Measurements from ENCODE around the gene PKDREJ.
A peak's percentile ranks its signal among the peaks of the same experiment; 100 is the strongest.

The PKDREJ gene

DNA sequence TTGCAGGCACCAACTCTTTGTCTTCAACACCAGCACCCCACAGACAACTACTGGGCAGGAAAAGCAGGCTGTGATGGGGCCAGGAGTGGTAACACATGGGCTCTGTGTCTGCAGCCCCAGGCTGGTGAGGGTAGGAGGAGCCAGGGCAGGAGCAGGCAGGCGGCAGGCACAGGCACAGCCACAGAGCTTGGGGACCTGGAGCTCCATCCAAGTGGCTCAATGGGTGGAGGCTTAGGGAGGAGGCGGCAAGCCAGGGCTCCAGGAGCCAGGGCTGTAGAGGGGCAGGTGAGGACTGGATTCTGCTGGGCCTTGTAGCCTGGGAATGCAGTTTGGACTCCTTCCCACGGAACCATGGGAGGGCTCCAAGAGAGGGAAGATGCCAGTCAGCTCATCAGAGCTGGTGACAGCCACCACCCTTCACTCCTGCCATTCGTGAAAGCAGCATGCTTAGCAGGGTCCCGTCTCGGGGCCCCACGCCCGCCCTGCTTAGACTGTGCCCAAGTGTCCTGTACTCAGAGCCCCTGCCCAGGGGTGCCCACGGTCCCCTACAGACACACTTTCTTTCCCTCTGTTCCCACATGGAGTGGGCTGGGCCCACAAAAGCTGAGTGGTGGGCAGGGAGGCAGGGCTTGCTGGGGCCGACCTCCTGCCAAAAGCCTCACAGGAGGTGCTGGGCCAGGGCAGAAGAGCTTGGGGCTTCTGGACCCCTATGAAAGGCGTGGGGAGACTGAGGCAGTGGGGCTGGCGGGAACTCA, 17.1 kb upstream of the PKDREJ start:
- H3K36me3 ChIP-seq (ENCODE audit: control insufficient read depth in 1 of 2, insufficient read depth in 2 of 2, low read length in 2 of 2) = peaks cover 53 to 87% of the 10 kb centered on the region in 2 donors
- H3K27me3 ChIP-seq (ENCODE audit: control insufficient read depth in 1 of 2, insufficient read depth in 2 of 2, low read length in 2 of 2) = no peaks in the 10 kb centered on the region
- no peak overlapping the region for H3K4me3 ChIP-seq (ENCODE audit: low read depth in 1 of 2, low read length in 2 of 2)
- H3K4me1 ChIP-seq (ENCODE audit: control insufficient read depth in 1 of 2, insufficient read depth in 2 of 2, low read length in 2 of 2) = peaks cover 0 to 9% of the 10 kb centered on the region in 2 donors
- H3K9me3 ChIP-seq (ENCODE audit: control insufficient read depth in 1 of 2, low read length in 2 of 2) = no peaks in the 10 kb centered on the region
- H3K27ac ChIP-seq (ENCODE audit: low read depth, low read length) = peak overlapping the region; percentile 61
- no peak overlapping the region for H3K9ac ChIP-seq (ENCODE audit: low read depth in 1 of 2, low read length in 2 of 2)

DNA sequence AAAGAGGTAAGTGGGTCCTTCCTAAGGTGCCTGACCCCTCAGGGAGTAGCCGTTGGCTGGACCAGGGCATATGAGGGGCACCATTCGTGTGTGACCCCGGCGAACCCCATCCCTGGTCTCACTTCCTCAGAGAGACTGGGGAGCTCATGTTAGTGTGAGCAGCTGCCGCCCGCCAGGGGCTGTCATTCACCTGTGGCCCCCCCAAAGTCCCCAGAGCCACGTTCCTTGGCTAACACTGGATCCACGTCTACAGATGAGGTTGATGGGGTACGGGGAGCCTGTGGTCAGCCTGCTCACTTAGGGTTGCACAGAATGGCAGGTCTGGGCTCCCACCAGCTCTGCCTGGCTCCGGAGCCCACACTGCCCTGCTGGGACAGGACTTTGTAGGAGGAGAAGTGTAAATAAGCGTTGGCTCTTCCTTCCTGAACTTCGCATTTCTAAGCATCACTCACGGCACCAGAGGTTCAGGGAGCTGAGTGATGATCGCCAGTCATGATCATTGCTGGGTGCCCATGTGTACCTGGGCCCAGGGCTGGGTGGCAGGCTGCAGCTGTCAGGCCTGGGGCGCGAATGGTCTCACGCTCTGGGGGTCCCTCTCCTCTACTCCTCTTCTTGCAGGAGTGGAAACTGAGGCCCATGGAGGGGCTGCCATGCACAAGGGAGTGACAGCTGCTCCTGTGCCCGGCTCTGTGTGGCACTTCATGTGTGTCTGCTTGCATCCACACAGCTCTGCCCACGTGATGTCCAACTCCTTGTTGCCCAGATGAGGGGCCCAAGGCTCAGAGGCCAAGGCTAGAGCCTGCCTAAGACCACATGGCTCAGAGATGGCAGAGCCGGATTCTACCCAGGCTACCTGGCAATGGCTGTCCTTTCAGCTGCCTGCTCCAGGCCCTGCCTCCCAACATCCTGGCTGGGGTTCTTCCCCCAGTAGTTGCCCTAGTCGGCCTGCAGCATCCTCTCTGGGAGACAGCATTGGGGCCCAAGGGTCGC, 15.8 kb upstream of the PKDREJ start:
- H3K9me3 ChIP-seq (ENCODE audit: control insufficient read depth in 1 of 2, low read length in 2 of 2) = no peaks in the 10 kb centered on the region
- no peaks in the 10 kb centered on the region for H3K27me3 ChIP-seq (ENCODE audit: control insufficient read depth in 1 of 2, insufficient read depth in 2 of 2, low read length in 2 of 2)
- no peak overlapping the region for H3K9ac ChIP-seq (ENCODE audit: low read depth in 1 of 2, low read length in 2 of 2)
- peaks cover 0 to 9% of the 10 kb centered on the region in 2 donors for H3K4me1 ChIP-seq (ENCODE audit: control insufficient read depth in 1 of 2, insufficient read depth in 2 of 2, low read length in 2 of 2)
- H3K36me3 ChIP-seq (ENCODE audit: control insufficient read depth in 1 of 2, insufficient read depth in 2 of 2, low read length in 2 of 2) = peaks cover 46 to 85% of the 10 kb centered on the region in 2 donors
- no peak overlapping the region for H3K4me3 ChIP-seq (ENCODE audit: low read depth in 1 of 2, low read length in 2 of 2)
- no peak overlapping the region for H3K27ac ChIP-seq (ENCODE audit: low read depth, low read length)

DNA sequence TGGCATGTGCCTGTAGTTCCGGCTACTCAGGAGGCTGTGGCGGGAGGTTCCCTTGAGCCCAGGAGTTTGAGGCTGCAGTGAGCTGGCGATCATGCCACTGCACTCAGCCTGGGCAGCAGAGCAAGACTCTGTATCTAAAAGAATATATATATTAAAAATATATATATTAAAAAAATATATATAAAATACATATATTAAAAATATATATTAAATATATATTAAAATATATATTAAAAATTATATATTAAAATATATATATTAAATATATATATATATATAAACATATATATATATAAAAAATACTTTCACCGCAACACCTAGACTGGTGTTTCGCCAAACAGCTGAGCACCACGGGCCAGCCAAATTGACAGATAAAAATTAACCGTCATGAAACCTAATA, 13.4 kb upstream of the PKDREJ start:
- no peak overlapping the region for H3K27ac ChIP-seq (ENCODE audit: low read depth, low read length)
- H3K9me3 ChIP-seq (ENCODE audit: control insufficient read depth in 1 of 2, low read length in 2 of 2) = no peaks in the 10 kb centered on the region
- no peak overlapping the region for H3K9ac ChIP-seq (ENCODE audit: low read depth in 1 of 2, low read length in 2 of 2)
- no peaks in the 10 kb centered on the region for H3K27me3 ChIP-seq (ENCODE audit: control insufficient read depth in 1 of 2, insufficient read depth in 2 of 2, low read length in 2 of 2)
- H3K4me3 ChIP-seq (ENCODE audit: low read depth in 1 of 2, low read length in 2 of 2) = no peak overlapping the region
- peaks cover 56 to 88% of the 10 kb centered on the region in 2 donors for H3K36me3 ChIP-seq (ENCODE audit: control insufficient read depth in 1 of 2, insufficient read depth in 2 of 2, low read length in 2 of 2)
- peaks cover 0 to 9% of the 10 kb centered on the region in 2 donors for H3K4me1 ChIP-seq (ENCODE audit: control insufficient read depth in 1 of 2, insufficient read depth in 2 of 2, low read length in 2 of 2)

DNA sequence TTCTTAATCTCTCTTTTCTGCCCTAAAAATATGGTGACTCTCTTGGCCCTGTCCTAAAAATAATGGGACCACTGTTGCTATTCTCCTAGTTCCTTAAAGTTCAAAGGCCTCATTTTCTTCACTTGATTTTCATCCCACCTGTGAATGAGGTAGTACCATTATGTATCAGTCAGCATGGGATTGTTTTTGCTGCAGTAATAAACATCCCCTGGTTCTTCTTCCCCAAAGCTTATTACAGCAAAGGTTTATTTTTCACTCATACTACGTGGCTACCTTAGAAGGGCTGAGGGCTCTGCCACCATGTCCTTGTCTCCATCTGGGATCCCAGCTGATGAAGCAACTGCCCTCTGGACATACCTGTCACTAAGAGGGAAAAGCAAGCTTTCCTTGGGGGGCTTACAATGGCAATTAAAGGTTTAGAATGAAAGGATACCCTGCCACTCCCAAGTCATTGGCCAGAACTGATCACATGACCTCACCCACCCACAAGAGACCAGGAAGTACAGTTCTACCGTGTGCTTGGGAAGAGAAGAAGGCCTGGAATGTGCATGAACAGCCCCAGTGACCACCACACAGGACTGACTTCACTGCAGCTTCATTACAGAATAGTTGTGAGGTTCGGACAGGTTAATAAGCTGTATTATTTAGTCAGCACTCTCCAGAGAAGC, 12.4 kb upstream of the PKDREJ start:
- Histone ChIP-seq H3K4me1 (ENCODE audit: control insufficient read depth in 1 of 2, insufficient read depth in 2 of 2, low read length in 2 of 2) (peaks cover 0 to 2% of the 10 kb centered on the region in 2 donors), H3K4me3 (ENCODE audit: low read depth in 1 of 2, low read length in 2 of 2) (no peak overlapping the region), H3K9me3 (ENCODE audit: control insufficient read depth in 1 of 2, low read length in 2 of 2) (no peaks in the 10 kb centered on the region), H3K36me3 (ENCODE audit: control insufficient read depth in 1 of 2, insufficient read depth in 2 of 2, low read length in 2 of 2) (peaks cover 51 to 81% of the 10 kb centered on the region in 2 donors), H3K27ac (ENCODE audit: low read depth, low read length) (no peak overlapping the region), H3K27me3 (ENCODE audit: control insufficient read depth in 1 of 2, insufficient read depth in 2 of 2, low read length in 2 of 2) (no peaks in the 10 kb centered on the region), H3K9ac (ENCODE audit: low read depth in 1 of 2, low read length in 2 of 2) (no peak overlapping the region)

DNA sequence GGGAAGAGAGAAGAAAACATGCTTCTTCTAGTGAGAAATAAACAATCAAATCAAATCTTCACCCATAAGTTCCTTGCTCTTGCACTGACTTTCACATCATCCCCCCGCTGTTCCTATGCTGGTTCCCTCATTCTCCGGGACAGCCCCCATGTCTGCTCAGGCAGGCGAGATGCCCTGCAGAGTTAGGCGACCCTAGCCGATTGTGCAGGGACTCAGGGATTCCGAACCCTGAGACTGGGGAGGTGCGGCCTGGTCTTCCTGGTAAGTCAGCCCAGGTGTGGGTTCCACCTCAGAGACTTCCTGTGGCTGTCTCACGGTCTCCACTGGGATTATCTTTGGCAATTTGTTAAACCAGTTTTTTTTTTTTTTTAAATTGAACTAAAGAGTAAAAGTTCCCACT, 11.2 kb upstream of the PKDREJ start:
- Histone ChIP-seq H3K9ac (ENCODE audit: low read depth in 1 of 2, low read length in 2 of 2) (no peak overlapping the region), H3K9me3 (ENCODE audit: control insufficient read depth in 1 of 2, low read length in 2 of 2) (no peaks in the 10 kb centered on the region), H3K4me1 (ENCODE audit: control insufficient read depth in 1 of 2, insufficient read depth in 2 of 2, low read length in 2 of 2) (peaks cover 8 to 9% of the 10 kb centered on the region in 2 donors), H3K27me3 (ENCODE audit: control insufficient read depth in 1 of 2, insufficient read depth in 2 of 2, low read length in 2 of 2) (no peaks in the 10 kb centered on the region), H3K36me3 (ENCODE audit: control insufficient read depth in 1 of 2, insufficient read depth in 2 of 2, low read length in 2 of 2) (peaks cover 43 to 72% of the 10 kb centered on the region in 2 donors), H3K4me3 (ENCODE audit: low read depth in 1 of 2, low read length in 2 of 2) (no peak overlapping the region), H3K27ac (ENCODE audit: low read depth, low read length) (no peak overlapping the region)

DNA sequence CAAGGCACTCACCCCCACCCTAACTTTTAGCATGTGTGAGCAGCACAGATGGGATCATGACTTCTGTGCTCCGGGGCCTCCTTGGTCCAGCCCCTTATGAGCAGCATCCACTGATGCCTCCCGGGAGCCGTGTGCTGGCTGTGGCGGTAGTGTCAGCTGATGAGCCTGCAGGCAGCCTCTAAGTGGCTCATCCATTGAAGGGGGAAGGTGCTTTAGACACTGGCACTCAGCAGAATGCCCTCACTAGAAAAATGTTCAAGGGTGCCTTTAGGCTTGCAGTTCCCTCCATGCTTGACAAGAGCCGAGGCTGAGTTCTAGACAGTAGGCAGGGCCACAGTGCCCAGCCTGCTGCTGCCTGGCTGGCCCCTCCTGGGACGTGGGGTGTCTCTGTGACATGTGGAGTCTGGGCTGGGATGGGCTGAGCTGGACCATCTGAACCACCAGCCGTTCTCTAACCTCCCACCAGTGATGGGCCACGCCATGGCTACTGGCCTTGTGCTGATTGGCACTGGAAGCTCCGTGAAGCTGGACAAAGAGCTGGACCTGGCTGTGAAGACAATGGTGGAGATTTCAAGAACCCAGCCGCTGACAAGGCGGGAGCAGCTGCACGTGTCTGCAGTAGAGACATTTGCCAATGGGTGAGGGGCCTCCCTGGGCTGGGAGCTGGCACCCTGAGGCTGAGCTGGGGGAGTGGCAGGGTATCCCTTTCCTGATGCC, 10.4 kb upstream of the PKDREJ start:
- Histone ChIP-seq H3K4me1 (ENCODE audit: control insufficient read depth in 1 of 2, insufficient read depth in 2 of 2, low read length in 2 of 2) (peaks cover 14% of the 10 kb centered on the region in 2 donors), H3K27me3 (ENCODE audit: control insufficient read depth in 1 of 2, insufficient read depth in 2 of 2, low read length in 2 of 2) (no peaks in the 10 kb centered on the region), H3K36me3 (ENCODE audit: control insufficient read depth in 1 of 2, insufficient read depth in 2 of 2, low read length in 2 of 2) (peaks cover 36 to 65% of the 10 kb centered on the region in 2 donors), H3K9me3 (ENCODE audit: control insufficient read depth in 1 of 2, low read length in 2 of 2) (no peaks in the 10 kb centered on the region), H3K27ac (ENCODE audit: low read depth, low read length) (no peak overlapping the region), H3K9ac (ENCODE audit: low read depth in 1 of 2, low read length in 2 of 2) (no peak overlapping the region), H3K4me3 (ENCODE audit: low read depth in 1 of 2, low read length in 2 of 2) (no peak overlapping the region)

DNA sequence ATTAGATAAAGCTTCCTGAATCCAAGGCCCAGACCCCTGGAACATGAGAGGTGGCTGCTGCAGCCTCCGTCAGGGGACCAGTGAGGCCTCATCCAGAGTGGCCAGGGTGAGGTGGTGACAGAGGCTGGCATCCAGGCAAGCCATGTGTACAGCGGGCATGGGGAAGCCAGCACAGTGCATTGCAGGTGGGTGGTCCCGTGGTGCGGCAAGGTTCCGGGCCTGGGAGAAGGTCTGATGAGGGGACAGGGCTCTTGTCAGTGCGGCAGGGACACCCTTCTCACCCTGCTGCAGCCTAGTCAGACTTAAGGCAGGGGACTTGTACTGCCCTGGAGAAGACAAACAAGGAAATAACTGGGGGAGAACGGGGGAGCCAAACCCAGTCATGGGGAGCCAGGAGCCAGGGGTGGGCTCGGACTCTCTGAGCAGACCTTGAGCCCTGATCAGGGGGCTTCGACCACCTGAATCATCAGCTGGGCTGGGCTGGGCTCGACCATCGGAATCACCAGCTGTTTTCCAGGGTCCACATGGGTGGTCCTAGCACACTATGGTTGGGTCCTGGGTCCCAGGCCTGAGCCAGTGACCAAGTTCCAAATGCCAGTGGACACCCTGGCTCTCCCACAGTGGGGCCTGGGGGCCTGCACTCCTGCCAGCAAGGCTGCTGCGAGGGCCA, 9.8 kb upstream of the PKDREJ start:
- H3K27me3 ChIP-seq (ENCODE audit: control insufficient read depth in 1 of 2, insufficient read depth in 2 of 2, low read length in 2 of 2) = no peaks in the 10 kb centered on the region
- H3K36me3 ChIP-seq (ENCODE audit: control insufficient read depth in 1 of 2, insufficient read depth in 2 of 2, low read length in 2 of 2) = peaks cover 33 to 58% of the 10 kb centered on the region in 2 donors
- no peak overlapping the region for H3K4me3 ChIP-seq (ENCODE audit: low read depth in 1 of 2, low read length in 2 of 2)
- H3K27ac ChIP-seq (ENCODE audit: low read depth, low read length) = no peak overlapping the region
- no peak overlapping the region for H3K9ac ChIP-seq (ENCODE audit: low read depth in 1 of 2, low read length in 2 of 2)
- H3K4me1 ChIP-seq (ENCODE audit: control insufficient read depth in 1 of 2, insufficient read depth in 2 of 2, low read length in 2 of 2) = peaks cover 14% of the 10 kb centered on the region in 2 donors
- H3K9me3 ChIP-seq (ENCODE audit: control insufficient read depth in 1 of 2, low read length in 2 of 2) = no peaks in the 10 kb centered on the region

DNA sequence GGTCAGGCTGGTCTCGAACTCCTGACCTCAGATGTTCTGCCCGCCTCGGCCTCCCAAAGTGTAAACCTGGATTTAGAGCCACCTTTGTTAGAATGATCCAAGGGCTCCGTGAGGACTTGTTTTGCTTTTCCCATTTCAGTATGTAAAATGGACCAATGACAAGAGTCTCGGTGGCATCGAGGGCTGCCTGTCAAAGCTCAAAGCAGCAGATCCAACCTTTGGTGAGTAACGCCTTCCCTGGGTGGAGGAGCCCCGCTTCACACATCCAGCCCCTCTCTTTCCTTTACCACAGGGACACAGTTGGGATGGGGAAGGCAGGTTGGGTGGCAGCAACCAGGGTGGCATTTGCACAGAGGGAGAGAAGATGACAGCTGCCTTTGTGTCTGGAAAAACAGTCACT, 9.1 kb upstream of the PKDREJ start:
- H3K9me3 ChIP-seq (ENCODE audit: control insufficient read depth in 1 of 2, low read length in 2 of 2) = no peaks in the 10 kb centered on the region
- H3K27me3 ChIP-seq (ENCODE audit: control insufficient read depth in 1 of 2, insufficient read depth in 2 of 2, low read length in 2 of 2) = no peaks in the 10 kb centered on the region
- peaks cover 30 to 53% of the 10 kb centered on the region in 2 donors for H3K36me3 ChIP-seq (ENCODE audit: control insufficient read depth in 1 of 2, insufficient read depth in 2 of 2, low read length in 2 of 2)
- H3K27ac ChIP-seq (ENCODE audit: low read depth, low read length) = no peak overlapping the region
- H3K4me3 ChIP-seq (ENCODE audit: low read depth in 1 of 2, low read length in 2 of 2) = no peak overlapping the region
- H3K4me1 ChIP-seq (ENCODE audit: control insufficient read depth in 1 of 2, insufficient read depth in 2 of 2, low read length in 2 of 2) = peaks cover 14% of the 10 kb centered on the region in 2 donors
- no peak overlapping the region for H3K9ac ChIP-seq (ENCODE audit: low read depth in 1 of 2, low read length in 2 of 2)

DNA sequence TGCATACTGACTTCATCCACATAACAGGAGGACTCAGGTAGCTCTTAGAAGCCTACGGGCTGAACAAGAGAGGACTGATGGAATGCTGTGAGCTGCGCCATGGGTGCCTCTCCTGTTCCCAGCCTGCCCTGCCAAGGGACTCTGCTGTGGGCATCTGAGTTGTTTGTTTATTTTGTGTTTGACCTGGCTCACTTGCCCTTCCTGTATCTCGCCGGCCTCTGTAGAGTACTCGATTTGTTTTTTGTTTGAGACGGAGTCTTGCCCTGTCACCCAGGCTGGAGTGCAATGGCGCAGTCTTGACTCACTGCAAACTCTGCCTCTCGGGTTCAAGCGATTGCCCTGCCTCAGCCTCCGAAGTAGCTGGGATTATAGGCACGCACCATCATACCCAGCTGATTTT, 6.4 kb upstream of the PKDREJ start:
- Histone ChIP-seq H3K27me3 (ENCODE audit: control insufficient read depth in 1 of 2, insufficient read depth in 2 of 2, low read length in 2 of 2) (no peaks in the 10 kb centered on the region), H3K27ac (ENCODE audit: low read depth, low read length) (no peak overlapping the region), H3K4me1 (ENCODE audit: control insufficient read depth in 1 of 2, insufficient read depth in 2 of 2, low read length in 2 of 2) (peaks cover 14 to 18% of the 10 kb centered on the region in 2 donors), H3K4me3 (ENCODE audit: low read depth in 1 of 2, low read length in 2 of 2) (peak overlapping the region; percentile 72 to 96), H3K9ac (ENCODE audit: low read depth in 1 of 2, low read length in 2 of 2) (peak overlapping the region; percentile 51 to 98), H3K36me3 (ENCODE audit: control insufficient read depth in 1 of 2, insufficient read depth in 2 of 2, low read length in 2 of 2) (peaks cover 18 to 35% of the 10 kb centered on the region in 2 donors), H3K9me3 (ENCODE audit: control insufficient read depth in 1 of 2, low read length in 2 of 2) (no peaks in the 10 kb centered on the region)

Data from duodenal mucosa (tissue), 2 donors.